K562 (cell line): ENCODE measurements around the gene FBXO17. TPM values are rescaled to one million over a fixed set of nuclear protein-coding genes. Genes with fewer than 3 reads are reported as not detected.
A peak's percentile ranks its signal among the peaks of the same experiment; 100 is the strongest.

ENCODE experiments used
- BRF2 ChIP-seq: IDR thresholded peaks from 3 replicates; pipeline ENCODE4 v1.6.1; 2011; ENCODE audit warnings: borderline replicate concordance, mild to moderate bottlenecking; ENCODE audit not compliant: insufficient read length, insufficient read depth
- CAMTA2 ChIP-seq: fragments of 250-450 bp; sonication (Bioruptor Pico); conservative IDR thresholded peaks from 2 replicates; pipeline ENCODE4 v1.5.1; 2022
- CCNT2 ChIP-seq: IDR thresholded peaks from 2 replicates; pipeline ENCODE4 v1.6.1; 2011; ENCODE audit warnings: borderline replicate concordance, low read depth, mild to moderate bottlenecking, moderate library complexity, mixed read lengths, low read length; ENCODE audit not compliant: insufficient read length; ENCODE audit errors: extremely low read depth
- GTF2F1 ChIP-seq: IDR thresholded peaks from 2 replicates; pipeline ENCODE4 v1.6.1; 2011; ENCODE audit warnings: low read depth, low read length, improper control_type of control experiment
- MAZ ChIP-seq, 2 experiments: fragments of 450-650 bp in 1 of 2; sonication (generic) in 1 of 2; formaldehyde crosslinking; IDR thresholded peaks in 1 of 2; conservative IDR thresholded peaks in 1 of 2; 2 replicates each; pipeline versions ENCODE4 v1.4.0 to v1.5.0; 2020; ENCODE audit warnings: mild to moderate bottlenecking in 1 of 2, missing genetic modification reagents in 1 of 2
- MCM5 ChIP-seq: fragments of 450-650 bp; IDR thresholded peaks from 2 replicates; pipeline ENCODE4 v1.6.1; 2016; ENCODE audit warnings: low read depth
- NCOR1 ChIP-seq: fragments of 450-650 bp; IDR thresholded peaks from 2 replicates; pipeline ENCODE4 v1.6.1; 2016; ENCODE audit warnings: mild to moderate bottlenecking, moderate library complexity
- NR2F6 ChIP-seq: fragments of 450-650 bp; formaldehyde crosslinking; IDR thresholded peaks from 2 replicates; pipeline ENCODE4 v1.4.0; 2020; ENCODE audit warnings: mild to moderate bottlenecking
- POLR3A ChIP-seq: IDR thresholded peaks from 2 replicates; pipeline ENCODE4 v1.6.1; 2011; ENCODE audit warnings: borderline replicate concordance, mild to moderate bottlenecking, moderate library complexity; ENCODE audit not compliant: insufficient read length, insufficient read depth; ENCODE audit errors: extremely low read depth
- PREB ChIP-seq: sonication (generic); formaldehyde crosslinking; IDR thresholded peaks from 2 replicates; pipeline ENCODE4 v1.8.1; 2023; ENCODE audit warnings: mild to moderate bottlenecking, missing genetic modification reagents
- RBM34 ChIP-seq: fragments of 200-400 bp; formaldehyde crosslinking; IDR thresholded peaks from 2 replicates; pipeline ENCODE4 v1.6.1; 2018; ENCODE audit warnings: low read length, borderline replicate concordance; ENCODE audit not compliant: insufficient read depth
- RBM39 ChIP-seq: fragments of 200-400 bp; formaldehyde crosslinking; optimal IDR thresholded peaks from 2 replicates; pipeline ENCODE3; 2018; ENCODE audit warnings: low read depth, low read length
- SREBF1 ChIP-seq: fragments of 150-350 bp; IDR thresholded peaks from 2 replicates; pipeline ENCODE4 v1.6.1; 2014; ENCODE audit warnings: antibody characterized with exemption, low read depth, low read length, borderline replicate concordance
- ZBTB26 ChIP-seq: fragments of 450-650 bp; formaldehyde crosslinking; IDR thresholded peaks from 2 replicates; pipeline ENCODE4 v1.4.0; 2022; ENCODE audit warnings: missing genetic modification characterization
- ZFP30 ChIP-seq: fragments of 250-450 bp; sonication (Bioruptor Pico); IDR thresholded peaks from 2 replicates; pipeline ENCODE4 v1.8.0; 2022; ENCODE audit warnings: moderate library complexity, mild to moderate bottlenecking, inconsistent platforms, borderline replicate concordance
- ZFP91 ChIP-seq: sonication (generic); formaldehyde crosslinking; IDR thresholded peaks from 2 replicates; pipeline ENCODE4 v1.8.0; 2022; ENCODE audit warnings: mild to moderate bottlenecking, missing genetic modification reagents
- ZKSCAN3 ChIP-seq: fragments of 250-450 bp; sonication (Bioruptor Pico); IDR thresholded peaks from 2 replicates; pipeline ENCODE4 v1.4.0; 2020
- ZNF175 ChIP-seq: fragments of 200-800 bp; sonication (Bioruptor generic); IDR thresholded peaks from 2 replicates; pipeline ENCODE4 v1.6.1; 2016; ENCODE audit warnings: low read depth, mild to moderate bottlenecking, missing genetic modification characterization, missing compliant biosample characterization
- ZNF224 ChIP-seq: sonication (generic); formaldehyde crosslinking; IDR thresholded peaks from 2 replicates; pipeline ENCODE4 v1.8.0; 2022; ENCODE audit warnings: mild to moderate bottlenecking, missing genetic modification reagents
- ZNF24 ChIP-seq: fragments of 450-650 bp; IDR thresholded peaks from 2 replicates; pipeline ENCODE4 v1.6.1; 2016
- ZNF253 ChIP-seq: fragments of 250-450 bp; sonication (Bioruptor Pico); conservative IDR thresholded peaks from 2 replicates; pipeline ENCODE4 v1.6.1; 2021; ENCODE audit warnings: mild to moderate bottlenecking
- ZNF766 ChIP-seq: fragments of 200-800 bp; sonication (Bioruptor generic); conservative IDR thresholded peaks from 2 replicates; pipeline ENCODE4 v1.6.1; 2016; ENCODE audit warnings: missing genetic modification characterization, missing compliant biosample characterization
- ZNF77 ChIP-seq: fragments of 250-450 bp; sonication (Bioruptor Pico); IDR thresholded peaks from 2 replicates; pipeline ENCODE4 v1.5.0; 2020
- polyA plus RNA-seq, 8 experiments: library from polyadenylated mRNA; depleted of rRNA in 4 of 8; stranded (reverse) in 5 of 8; unstranded in 3 of 8; fragments of >200 nt; fragmentation: Nextera tagmentation in 2 of 8; fragmentation: Illumina TruSeq in 1 of 8; extraction: Ambion mirVana in 2 of 8; extraction: Trizol in 1 of 8; gene quantifications; 2 replicates each; pipeline versions ENCODE4 v1.2.1 to v1.2.3, GENCODE V29; 2011 to 2014; ENCODE audit warnings: inconsistent platforms in 1 of 8, missing spikeins in 1 of 8
- total RNA-seq, 7 experiments: library from RNA; depleted of rRNA in 6 of 7; stranded (reverse); fragments of >200 nt in 6 of 7; fragmentation: Illumina TruSeq in 2 of 7; extraction: Trizol in 2 of 7; gene quantifications; 2 replicates each; pipeline versions ENCODE4 v1.2.1 to v1.2.3, GENCODE V29; 2011 to 2021; ENCODE audit warnings: low replicate concordance in 1 of 7

Gene FBXO17
- total and polyA plus RNA-seq, 9 of the 15 experiments (the other 6 are each of a cell fraction or from before 2014, with no cell fraction given) = 4.1 to 27.1 (median 19.0) TPM

- TF ChIP-seq RBM39 (no peak), NR2F6 (CRISPR knock-in tag) (no peak), ZNF24 (no peak), MCM5 (no peak), MAZ (CRISPR knock-in tag; conservative IDR thresholded peaks at IDR 0.05 in 1 of 2, IDR thresholded peaks at IDR 0.05 in 1 of 2) (no peak; a peak in 2 of 4 replicates), RBM34 (no peak), CAMTA2 (CRISPR knock-in tag) (no peak), BRF2 (no peak), ZFP30 (CRISPR knock-in tag) (no peak), ZNF253 (no peak), ZFP91 (no peak), CCNT2 (peak; percentile 31), POLR3A (no peak), ZBTB26 (CRISPR knock-in tag) (no peak), GTF2F1 (no peak), NCOR1 (no peak), ZNF224 (CRISPR knock-in tag) (no peak), ZKSCAN3 (CRISPR knock-in tag) (no peak), SREBF1 (no peak), PREB (no peak), ZNF766 (CRISPR knock-in tag) (peak; percentile 58; the same call in 1 of the 2 replicates), ZNF175 (no peak), ZNF77 (CRISPR knock-in tag) (no peak)
Measured at GRCh38 chr19:38975214-38975860, at the start of gene FBXO17 (continued).
